SK-N-SH treated with all-trans-retinoic acid at 6 μM for 48 hours (cell line): ENCODE measurements around the gene RLBP1.

Experiments
- ATAC-seq: fragments of 200-7000 bp; cut with Tn5 transposase; 3 replicates; pipeline ENCODE4 v1.9.1; 2020; ENCODE audit warnings: mild to moderate bottlenecking, moderate library complexity
- ARNTL ChIP-seq: fragments of 450-650 bp; formaldehyde crosslinking; IDR thresholded peaks from 2 replicates; pipeline ENCODE4 v1.5.0; 2020; ENCODE audit warnings: low read depth, mild to moderate bottlenecking, moderate library complexity, borderline replicate concordance
- BACH2 ChIP-seq: fragments of 250-450 bp; sonication (Bioruptor Pico); IDR thresholded peaks from 2 replicates; pipeline ENCODE4 v1.9.0; 2021; ENCODE audit warnings: mild to moderate bottlenecking, borderline replicate concordance
- CREB5 ChIP-seq: fragments of 250-450 bp; sonication (Bioruptor Pico); IDR thresholded peaks from 2 replicates; pipeline ENCODE4 v1.5.1; 2020; ENCODE audit warnings: low read depth, mild to moderate bottlenecking, moderate library complexity
- CSRNP3 ChIP-seq: fragments of 250-450 bp; sonication (Bioruptor Pico); IDR thresholded peaks from 2 replicates; pipeline ENCODE4 v1.5.1; 2021; ENCODE audit warnings: mild to moderate bottlenecking, moderate library complexity
- ESRRG ChIP-seq: fragments of 250-450 bp; sonication (Bioruptor Pico); IDR thresholded peaks from 2 replicates; pipeline ENCODE4 v1.6.1; 2021; ENCODE audit warnings: mild to moderate bottlenecking
- GLIS3 ChIP-seq: fragments of 250-450 bp; sonication (Bioruptor Pico); IDR thresholded peaks from 2 replicates; pipeline ENCODE4 v1.5.0; 2020; ENCODE audit warnings: mild to moderate bottlenecking, moderate library complexity
- ISL1 ChIP-seq: fragments of 250-450 bp; sonication (Bioruptor Pico); IDR thresholded peaks from 2 replicates; pipeline ENCODE4 v2.1.2; 2022; ENCODE audit warnings: mild to moderate bottlenecking, moderate library complexity
- OSR1 ChIP-seq: fragments of 250-450 bp; sonication (Bioruptor Pico); IDR thresholded peaks from 2 replicates; pipeline ENCODE4 v1.8.0; 2022; ENCODE audit warnings: moderate library complexity, mild to moderate bottlenecking, inconsistent platforms
- PATZ1 ChIP-seq: fragments of 250-450 bp; sonication (Bioruptor Pico); IDR thresholded peaks from 2 replicates; pipeline ENCODE4 v1.8.0; 2020; ENCODE audit warnings: mild to moderate bottlenecking, moderate library complexity, borderline replicate concordance
- POU6F1 ChIP-seq: fragments of 250-450 bp; sonication (Bioruptor Pico); IDR thresholded peaks from 2 replicates; pipeline ENCODE4 v1.8.0; 2021; ENCODE audit warnings: low read depth, mild to moderate bottlenecking, moderate library complexity, borderline replicate concordance
- RARB ChIP-seq: fragments of 250-450 bp; sonication (Bioruptor Pico); IDR thresholded peaks from 2 replicates; pipeline ENCODE4 v1.8.0; 2021; ENCODE audit warnings: mild to moderate bottlenecking, moderate library complexity
- SNAI2 ChIP-seq: fragments of 250-450 bp; sonication (Bioruptor Pico); IDR thresholded peaks from 2 replicates; pipeline ENCODE4 v1.5.0; 2020; ENCODE audit warnings: mild to moderate bottlenecking, moderate library complexity
- TCF4 ChIP-seq: fragments of 250-450 bp; sonication (Bioruptor Pico); IDR thresholded peaks from 2 replicates; pipeline ENCODE4 v1.8.0; 2021; ENCODE audit warnings: mild to moderate bottlenecking, moderate library complexity, borderline replicate concordance
- ZC3H10 ChIP-seq: fragments of 250-450 bp; sonication (Bioruptor Pico); IDR thresholded peaks from 2 replicates; pipeline ENCODE4 v1.5.1; 2021; ENCODE audit warnings: mild to moderate bottlenecking, moderate library complexity
- ZFP30 ChIP-seq: fragments of 450-650 bp; formaldehyde crosslinking; IDR thresholded peaks from 2 replicates; pipeline ENCODE4 v1.5.0; 2022; ENCODE audit warnings: mild to moderate bottlenecking, moderate library complexity
- ZNF70 ChIP-seq: fragments of 450-650 bp; formaldehyde crosslinking; IDR thresholded peaks from 2 replicates; pipeline ENCODE4 v1.5.0; 2020; ENCODE audit warnings: mild to moderate bottlenecking, moderate library complexity
- ZNF8 ChIP-seq: fragments of 450-650 bp; formaldehyde crosslinking; IDR thresholded peaks from 2 replicates; pipeline ENCODE4 v1.5.0; 2020; ENCODE audit warnings: mild to moderate bottlenecking, moderate library complexity
- TF ChIP-seq, protein P1 (sequence below): fragments of 250-450 bp; sonication (Bioruptor Pico); IDR thresholded peaks from 2 replicates; pipeline ENCODE4 v1.5.0; 2020; ENCODE audit warnings: mild to moderate bottlenecking, moderate library complexity

RLBP1 gene

DNA sequence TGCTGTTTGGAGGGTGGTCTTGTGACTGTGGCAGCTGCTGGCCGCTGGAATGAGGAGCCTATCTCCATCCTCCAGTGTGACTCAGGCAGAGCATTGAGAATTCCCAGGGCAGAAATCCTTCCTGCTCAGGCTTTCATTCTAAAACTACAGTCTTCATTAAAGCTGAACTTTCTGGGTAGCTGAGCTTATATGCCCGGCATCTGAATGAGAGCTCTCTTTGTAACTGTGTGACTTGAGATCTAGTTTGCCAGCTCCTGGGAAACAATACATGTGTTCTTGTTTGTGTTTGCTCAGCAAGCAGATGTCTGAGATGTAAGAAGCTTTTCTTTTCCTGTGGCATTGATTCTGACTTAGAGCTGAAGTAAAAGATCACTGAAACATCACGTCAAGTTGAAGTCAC lies 22.4 kb downstream of the RLBP1 start:
- no peak for ATAC-seq
- TF ChIP-seq OSR1 (CRISPR knock-in tag) (no peak), GLIS3 (no peak), SNAI2 (CRISPR knock-in tag) (no peak), TCF4 (no peak)

DNA sequence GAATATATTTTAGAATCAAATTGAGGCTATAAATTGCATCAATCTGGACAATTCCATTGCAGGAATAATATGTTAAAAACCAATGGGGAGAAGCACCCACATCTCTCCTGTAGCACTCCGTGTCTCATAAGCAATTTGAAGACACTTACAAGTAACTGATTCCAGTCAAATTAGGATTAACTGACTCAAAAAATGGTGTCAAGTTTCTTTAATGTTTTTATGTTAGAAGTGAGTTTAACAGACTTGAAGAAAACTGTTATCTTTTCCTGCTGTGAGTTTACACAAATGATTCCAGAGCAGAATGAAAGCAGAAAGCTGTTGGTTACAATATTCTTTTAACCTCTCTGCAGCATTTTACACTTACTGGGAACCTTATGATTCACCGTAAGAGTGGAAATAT lies 23.2 kb downstream of the RLBP1 start:
- TF ChIP-seq, protein P1, sequence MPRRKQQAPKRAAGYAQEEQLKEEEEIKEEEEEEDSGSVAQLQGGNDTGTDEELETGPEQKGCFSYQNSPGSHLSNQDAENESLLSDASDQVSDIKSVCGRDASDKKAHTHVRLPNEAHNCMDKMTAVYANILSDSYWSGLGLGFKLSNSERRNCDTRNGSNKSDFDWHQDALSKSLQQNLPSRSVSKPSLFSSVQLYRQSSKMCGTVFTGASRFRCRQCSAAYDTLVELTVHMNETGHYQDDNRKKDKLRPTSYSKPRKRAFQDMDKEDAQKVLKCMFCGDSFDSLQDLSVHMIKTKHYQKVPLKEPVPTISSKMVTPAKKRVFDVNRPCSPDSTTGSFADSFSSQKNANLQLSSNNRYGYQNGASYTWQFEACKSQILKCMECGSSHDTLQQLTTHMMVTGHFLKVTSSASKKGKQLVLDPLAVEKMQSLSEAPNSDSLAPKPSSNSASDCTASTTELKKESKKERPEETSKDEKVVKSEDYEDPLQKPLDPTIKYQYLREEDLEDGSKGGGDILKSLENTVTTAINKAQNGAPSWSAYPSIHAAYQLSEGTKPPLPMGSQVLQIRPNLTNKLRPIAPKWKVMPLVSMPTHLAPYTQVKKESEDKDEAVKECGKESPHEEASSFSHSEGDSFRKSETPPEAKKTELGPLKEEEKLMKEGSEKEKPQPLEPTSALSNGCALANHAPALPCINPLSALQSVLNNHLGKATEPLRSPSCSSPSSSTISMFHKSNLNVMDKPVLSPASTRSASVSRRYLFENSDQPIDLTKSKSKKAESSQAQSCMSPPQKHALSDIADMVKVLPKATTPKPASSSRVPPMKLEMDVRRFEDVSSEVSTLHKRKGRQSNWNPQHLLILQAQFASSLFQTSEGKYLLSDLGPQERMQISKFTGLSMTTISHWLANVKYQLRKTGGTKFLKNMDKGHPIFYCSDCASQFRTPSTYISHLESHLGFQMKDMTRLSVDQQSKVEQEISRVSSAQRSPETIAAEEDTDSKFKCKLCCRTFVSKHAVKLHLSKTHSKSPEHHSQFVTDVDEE (CRISPR knock-in tag): no peak
- no peak for TF ChIP-seq PATZ1 (CRISPR knock-in tag)
- TF ChIP-seq BACH2: no peak
- no peak for TF ChIP-seq CSRNP3 (CRISPR knock-in tag)
- no peak for TF ChIP-seq TCF4
- no peak for TF ChIP-seq CREB5 (CRISPR knock-in tag)
- TF ChIP-seq ISL1 (CRISPR knock-in tag): no peak
- TF ChIP-seq POU6F1: no peak
- TF ChIP-seq ZC3H10 (CRISPR knock-in tag): no peak
- no peak for TF ChIP-seq GLIS3
- TF ChIP-seq RARB (CRISPR knock-in tag): no peak
- no peak for ATAC-seq

GRCh38 chr15:89197503-89197971 lies 23.8 kb downstream of the RLBP1 start:
- no peak for ATAC-seq
- TF ChIP-seq OSR1 (CRISPR knock-in tag): no peak
- TF ChIP-seq ZFP30 (CRISPR knock-in tag): no peak
- TF ChIP-seq ZNF70: no peak
- TF ChIP-seq ISL1 (CRISPR knock-in tag): no peak
- TF ChIP-seq, protein P1 (CRISPR knock-in tag): no peak
- TF ChIP-seq ESRRG: no peak
- TF ChIP-seq RARB (CRISPR knock-in tag): no peak
- no peak for TF ChIP-seq CREB5 (CRISPR knock-in tag)
- no peak for TF ChIP-seq SNAI2 (CRISPR knock-in tag)
- no peak for TF ChIP-seq ZNF8 (CRISPR knock-in tag)
- TF ChIP-seq BACH2: no peak
- TF ChIP-seq ARNTL (CRISPR knock-in tag): no peak
- TF ChIP-seq POU6F1: no peak
- TF ChIP-seq TCF4: no peak
